Astrocyte of the cerebellum (primary cell): ENCODE results near the gene NR1I3.
"Not testable (repeated sequence)": the region's sequence is repeated elsewhere in the genome, so short reads cannot be mapped to it uniquely, and the experiment has no call there.

Experiments
- DNase-seq: peaks from one replicate; pipeline ENCODE4 v3.0.0-alpha.2; 2011; ENCODE audit warnings: low read depth
- H3K4me3 ChIP-seq: 2 replicates; pipeline ENCODE4 v1.5.1; 2011; ENCODE audit warnings: mild to moderate bottlenecking, low read depth, low read length, moderate library complexity
- CTCF ChIP-seq: IDR thresholded peaks from 2 replicates; pipeline ENCODE4 v1.5.1; 2012; ENCODE audit warnings: low read length, low read depth, moderate library complexity, mild to moderate bottlenecking; ENCODE audit errors: missing control alignments
- in situ Hi-C: cut with HindIII; loops from 2 replicates; pipeline ENCODE4 v1.10.0; 2017; ENCODE audit warnings: low sequenced_read_pairs

NR1I3 gene

GRCh38 chr1:161225534-161226319, 12.3 kb downstream of the NR1I3 start, which contains the start of gene TOMM40L:
Gene TOMM40L (plus strand): TSS chr1:161226060. CDS start chr1:161226490, 430 bp downstream.
- peak within 1 kb of the TSS; percentile 88 for H3K4me3 ChIP-seq
- peak; percentile 70 for TF ChIP-seq CTCF
- in situ Hi-C loops, result no loop called here
- peak; percentile 98 for DNase-seq

- no peak for TF ChIP-seq CTCF
- DNase-seq, result no peak
- in situ Hi-C loops, result no loop called here
- no peak overlapping the region for H3K4me3 ChIP-seq
These were observed 12.8 kb downstream of the NR1I3 start for GRCh38 chr1:161225178-161225533.

- H3K4me3 ChIP-seq, DNase-seq: not testable (repeated sequence)
- in situ Hi-C loops, result loop anchor here (25.0 kb wide), 1 partner anchor 513 kb away; the partner anchor contains the start of gene DUSP12
These were observed 13.3 kb downstream of the NR1I3 start for GRCh38 chr1:161224695-161225087.

GRCh38 chr1:161223805-161224694, 14.0 kb downstream of the NR1I3 start:
- no peak for TF ChIP-seq CTCF
- in situ Hi-C loops, result loop anchor here (25.0 kb wide), 1 partner anchor 513 kb away; the partner anchor contains the start of gene DUSP12
- DNase-seq, result no peak
- no peak overlapping the region for H3K4me3 ChIP-seq

GRCh38 chr1:161222175-161223019, 15.6 kb downstream of the NR1I3 start:
- TF ChIP-seq CTCF, result no peak
- DNase-seq, result no peak
- H3K4me3 ChIP-seq, result no peak overlapping the region
- in situ Hi-C loops, result loop anchor here (25.0 kb wide), 1 partner anchor 515 kb away; the partner anchor contains the start of gene DUSP12

GRCh38 chr1:161220002-161220401, 18.0 kb downstream of the NR1I3 start:
- no peak overlapping the region for H3K4me3 ChIP-seq
- no peak for DNase-seq
- in situ Hi-C loops, result loop anchor here (25.0 kb wide), 1 partner anchor 517 kb away; the partner anchor contains the start of gene DUSP12
- TF ChIP-seq CTCF, result no peak
